Posterior cingulate gyrus (tissue), 11 donors: Measurements from ENCODE around the gene RPS26.
"Not testable (repeated sequence)": the region's sequence is repeated elsewhere in the genome, so short reads cannot be mapped to it uniquely, and the experiment has no call there.

ENCODE experiments used
- DNase-seq, 10 donors: peaks; one replicate each; pipeline versions ENCODE4 v3.0.0 to v3.0.0-alpha.2; 2020 to 2021; ENCODE audit warnings: mixed read lengths in 3 of 10
- intact Hi-C: fragments of 100-400 bp; cut with DNase I; formaldehyde crosslinking; loops from one replicate; pipeline ENCODE4 v1.15.1; 2023

RPS26 gene

GRCh38 chr12:56062996-56063395 lies 21.3 kb downstream of the RPS26 start:
- DNase-seq: no peak
- intact Hi-C loops: no loop called here

GRCh38 chr12:56071648-56072047 lies 29.9 kb downstream of the RPS26 start:
- intact Hi-C loops: no loop called here
- DNase-seq: peak in 1 of 10 donors; percentile 20

- intact Hi-C loops: no loop called here
- peak in 1 of 10 donors; percentile 1 for DNase-seq
Measured at GRCh38 chr12:56074396-56074795, 32.7 kb downstream of the RPS26 start.

- peak in 1 of 10 donors; percentile 14 for DNase-seq
- intact Hi-C loops: not testable (repeated sequence)
Measured at GRCh38 chr12:56077966-56078365, 36.2 kb downstream of the RPS26 start.

DNA sequence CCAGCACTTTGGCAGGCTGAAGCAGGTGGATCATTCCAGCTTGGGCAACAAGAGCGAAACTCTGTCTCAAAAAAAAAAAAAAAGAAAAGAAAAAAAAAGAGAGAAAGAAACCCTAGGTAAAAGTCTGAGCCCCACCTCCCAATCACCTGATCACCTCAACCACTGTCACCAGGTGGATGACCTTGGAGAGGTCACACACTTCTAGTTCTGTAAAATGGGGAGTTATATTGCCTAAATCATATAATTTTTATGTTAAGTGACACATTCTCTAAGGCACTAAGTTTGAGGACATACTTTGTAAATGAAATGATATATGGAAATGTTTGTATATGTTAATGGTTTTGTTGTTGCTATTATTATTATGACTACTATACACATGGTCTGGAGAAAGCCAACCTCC lies 36.7 kb downstream of the RPS26 start:
- intact Hi-C loops: no loop called here
- DNase-seq: no peak

- intact Hi-C loops: no loop called here
- peak; percentile 73 to 97 (median 84) for DNase-seq
Measured at GRCh38 chr12:56078931-56079722, 37.4 kb downstream of the RPS26 start.

DNA sequence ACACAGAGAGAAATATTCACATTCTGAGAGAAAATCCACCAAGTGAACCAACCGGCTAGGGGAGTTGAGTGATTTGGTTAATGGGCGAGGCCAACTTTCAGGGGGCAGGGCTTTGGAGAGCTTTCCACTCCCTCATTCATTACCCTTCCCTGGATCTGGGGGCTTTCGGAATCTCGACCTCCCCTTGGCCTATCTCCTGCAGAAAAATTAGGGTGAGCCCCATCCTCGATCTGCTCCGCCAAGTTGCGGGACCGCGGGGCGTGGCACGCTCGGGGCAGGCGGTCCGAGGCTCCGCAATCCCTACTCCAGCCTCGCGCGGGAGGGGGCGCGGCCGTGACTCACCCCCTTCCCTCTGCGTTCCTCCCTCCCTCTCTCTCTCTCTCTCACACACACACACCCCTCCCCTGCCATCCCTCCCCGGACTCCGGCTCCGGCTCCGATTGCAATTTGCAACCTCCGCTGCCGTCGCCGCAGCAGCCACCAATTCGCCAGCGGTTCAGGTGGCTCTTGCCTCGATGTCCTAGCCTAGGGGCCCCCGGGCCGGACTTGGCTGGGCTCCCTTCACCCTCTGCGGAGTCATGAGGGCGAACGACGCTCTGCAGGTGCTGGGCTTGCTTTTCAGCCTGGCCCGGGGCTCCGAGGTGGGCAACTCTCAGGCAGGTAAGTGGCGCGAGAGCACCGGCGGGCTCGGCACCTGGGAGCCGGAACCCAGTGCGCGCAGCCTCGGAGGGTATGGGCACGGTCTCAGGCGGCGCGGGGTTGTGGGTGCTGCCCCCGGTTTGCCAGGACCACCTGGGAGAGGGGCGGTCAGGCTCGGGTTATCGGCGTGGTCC lies 38.2 kb downstream of the RPS26 start, which contains the start of gene ERBB3:
Gene ERBB3 (plus strand): TSS at position 443 of the 833 bp plus-strand sequence. CDS start 136 bp downstream, at position 579.
- peak; percentile 53 to 96 (median 76) for DNase-seq
- intact Hi-C loops: loop anchor here (5.0 kb wide), 2 partner anchors 37 to 38 kb away; partner anchors contain the start of genes RPL41, RPS26 and ZC3H10

GRCh38 chr12:56080556-56081138 lies 38.9 kb downstream of the RPS26 start:
- peak in 1 of 10 donors; percentile 17 for DNase-seq
- intact Hi-C loops: loop anchor here (5.0 kb wide), 2 partner anchors 37 to 38 kb away; partner anchors contain the start of genes RPL41, RPS26 and ZC3H10

DNA sequence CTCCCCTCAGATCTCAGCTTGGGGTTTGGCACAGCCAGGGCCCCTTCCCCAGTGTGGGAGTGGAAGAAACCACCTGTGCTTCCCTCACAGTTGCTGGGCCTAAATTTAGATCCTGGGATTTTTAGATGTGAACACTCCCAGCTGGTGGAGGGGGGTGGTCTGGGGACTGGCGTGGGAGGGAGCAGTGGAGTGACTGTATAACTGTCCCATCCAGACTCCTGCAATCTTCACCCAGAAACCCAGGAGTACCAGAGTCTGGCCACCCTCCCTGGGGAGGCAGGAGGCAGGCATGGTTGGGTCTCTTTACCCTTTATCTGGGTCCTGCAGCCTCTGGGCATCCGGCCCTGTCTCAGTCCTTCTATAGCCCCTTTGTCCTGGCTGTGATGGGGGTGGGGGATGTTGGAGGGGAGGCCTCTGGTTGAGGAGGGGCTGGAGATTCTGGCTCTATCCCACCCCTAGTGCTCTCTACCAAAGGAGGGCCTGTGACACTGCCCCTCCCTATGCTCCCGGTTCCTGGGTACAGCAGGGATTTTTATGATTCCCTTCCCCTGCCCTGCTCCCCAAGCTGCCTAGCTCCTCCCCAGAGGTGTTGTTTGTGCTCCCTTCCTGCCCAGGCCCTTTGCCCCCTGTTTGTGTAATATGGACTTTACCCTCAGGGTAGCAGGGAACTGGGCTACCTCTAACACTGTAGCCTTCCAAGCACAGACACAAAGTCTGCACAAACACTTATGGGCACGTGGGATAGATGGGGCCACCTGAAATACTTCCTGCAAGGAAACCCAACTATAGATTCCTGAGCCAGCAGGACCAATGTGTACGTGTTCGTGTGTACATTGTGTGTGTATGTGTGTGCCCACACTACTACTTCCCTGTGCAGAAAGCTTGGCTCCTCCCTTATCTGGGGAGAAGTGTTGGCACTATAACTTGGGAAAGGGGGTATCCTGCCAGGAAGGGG lies 40.0 kb downstream of the RPS26 start:
- DNase-seq: peak in 9 of 10 donors; percentile 38 to 93 (median 56)

DNA sequence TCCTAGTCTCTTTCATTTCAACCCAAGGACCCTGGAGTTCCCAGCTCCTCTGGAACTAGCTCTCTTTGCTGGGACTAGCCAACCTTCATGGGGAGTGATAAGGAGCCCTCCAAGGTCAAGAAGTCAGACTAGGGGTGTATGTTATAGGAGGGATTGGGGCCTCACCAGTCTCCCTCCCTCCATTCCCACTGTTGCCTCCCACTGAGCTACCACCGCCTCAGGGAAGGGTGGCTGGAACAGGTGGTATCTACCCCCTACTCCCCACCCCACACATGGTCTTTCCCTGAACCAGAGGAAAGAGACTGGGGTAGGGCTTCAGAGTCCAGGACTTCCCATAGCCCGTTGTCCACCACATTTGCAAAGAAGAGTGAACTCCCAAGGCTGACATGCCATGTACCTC lies 40.7 kb downstream of the RPS26 start:
- DNase-seq: peak in 2 of 10 donors; percentile 16 to 19
- intact Hi-C loops: loop anchor here (5.0 kb wide), 2 partner anchors 35 to 40 kb away; partner anchors contain the start of genes RPL41, RPS26 and ZC3H10

More for the DNA sequence above, 40.0 kb downstream of the RPS26 start:
- intact Hi-C loops: loop anchor here (5.0 kb wide), 2 partner anchors 36 to 39 kb away; partner anchors contain the start of genes RPL41, RPS26 and ZC3H10

GRCh38 chr12:56082967-56083366 lies 41.2 kb downstream of the RPS26 start:
- intact Hi-C loops: loop anchor here (5.0 kb wide), 2 partner anchors 34 to 41 kb away; partner anchors contain the start of genes RPL41, RPS26 and ZC3H10
- peak; percentile 71 to 98 (median 84) for DNase-seq

DNA sequence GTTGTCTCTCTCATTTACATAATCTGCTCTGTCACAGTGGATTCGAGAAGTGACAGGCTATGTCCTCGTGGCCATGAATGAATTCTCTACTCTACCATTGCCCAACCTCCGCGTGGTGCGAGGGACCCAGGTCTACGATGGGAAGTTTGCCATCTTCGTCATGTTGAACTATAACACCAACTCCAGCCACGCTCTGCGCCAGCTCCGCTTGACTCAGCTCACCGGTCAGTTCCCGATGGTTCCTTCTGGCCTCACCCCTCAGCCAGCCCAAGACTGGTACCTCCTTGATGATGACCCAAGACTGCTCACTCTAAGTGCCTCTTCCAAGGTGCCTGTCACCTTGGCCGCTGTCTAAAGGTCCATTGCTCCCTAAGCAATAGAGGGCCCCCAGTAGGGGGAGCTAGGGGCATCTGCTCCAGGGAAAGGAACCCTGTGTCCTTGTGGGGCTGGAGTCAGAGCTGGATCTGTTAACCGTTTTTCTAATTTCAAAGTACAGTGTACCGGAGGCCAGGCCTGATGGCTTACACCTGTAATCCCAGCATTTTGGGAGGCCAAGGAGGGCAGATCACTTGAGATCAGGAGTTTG lies 43.3 kb downstream of the RPS26 start:
- intact Hi-C loops: loop anchor here (5.0 kb wide), 2 partner anchors 32 to 43 kb away; partner anchors contain the start of genes RPL41, RPS26 and ZC3H10
- peak in 2 of 10 donors; percentile 21 to 79 for DNase-seq

GRCh38 chr12:56086096-56086495 lies 44.4 kb downstream of the RPS26 start:
- intact Hi-C loops: no loop called here
- DNase-seq: no peak

- DNase-seq: no peak
- intact Hi-C loops: no loop called here
Measured at GRCh38 chr12:56086608-56087007, 44.9 kb downstream of the RPS26 start.

DNA sequence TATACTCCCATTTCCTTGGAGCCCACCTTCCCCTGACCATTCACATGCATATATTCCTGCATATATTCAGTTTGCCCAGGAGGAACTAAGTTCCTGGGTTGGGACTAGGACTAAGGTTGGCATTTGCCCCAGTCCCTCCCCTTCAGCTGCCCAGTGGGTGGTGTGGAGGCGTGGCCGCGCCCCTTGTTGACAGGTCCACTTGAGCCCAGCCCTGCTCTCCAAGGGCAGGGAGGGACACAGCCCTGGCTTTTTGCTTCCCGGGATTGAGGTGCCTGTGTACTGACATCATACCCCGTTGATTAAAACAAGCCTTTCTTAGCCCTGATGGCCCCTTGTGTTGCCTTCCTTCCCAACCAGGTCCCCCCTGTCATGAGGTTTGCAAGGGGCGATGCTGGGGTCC lies 45.5 kb downstream of the RPS26 start:
- intact Hi-C loops: no loop called here
- DNase-seq: peak in 3 of 10 donors; percentile 28 to 86 (median 58)
